Cardiac muscle cell (in vitro differentiated cells and primary cell): ENCODE results near the gene CDH2. TPM values are rescaled to one million over a fixed set of nuclear protein-coding genes. Genes with fewer than 3 reads are reported as not detected.

Source experiments
- DNase-seq, 2 donors: peaks; one replicate each; pipeline versions ENCODE4 v3.0.0 to v3.0.0-alpha.2; 2010 to 2017; ENCODE audit warnings: low read depth in 1 of 2, low spot score in 1 of 2
- H3K27ac ChIP-seq: fragments of 200-600 bp; sonication (generic); 2 replicates; pipeline ENCODE4 v1.5.1; 2016
- H3K27me3 ChIP-seq: fragments of 200-600 bp; sonication (generic); 2 replicates; pipeline ENCODE4 v1.6.0; 2016; ENCODE audit warnings: control low read depth
- H3K36me3 ChIP-seq: fragments of 200-600 bp; sonication (generic); 2 replicates; pipeline ENCODE4 v1.5.1; 2016; ENCODE audit warnings: control low read depth
- H3K4me1 ChIP-seq: fragments of 200-600 bp; sonication (generic); 2 replicates; pipeline ENCODE4 v1.8.1; 2017; ENCODE audit warnings: low read depth, mild to moderate bottlenecking, mixed run types
- H3K4me3 ChIP-seq: fragments of 200-600 bp; sonication (generic); 2 replicates; pipeline ENCODE4 v1.5.1; 2016; ENCODE audit warnings: mild to moderate bottlenecking
- H3K9me3 ChIP-seq: fragments of 200-600 bp; sonication (generic); 2 replicates; pipeline ENCODE4 v1.5.1; 2017; ENCODE audit warnings: low read depth, mild to moderate bottlenecking, control low read depth
- CTCF ChIP-seq: IDR thresholded peaks from 2 replicates; pipeline ENCODE4 v1.5.1; 2012; ENCODE audit warnings: low read depth, mild to moderate bottlenecking, low read length
- polyA plus RNA-seq: library from polyadenylated mRNA; unstranded; fragments of >200 nt; fragmentation: Nextera tagmentation; extraction: Ambion mirVana; gene quantifications from 2 replicates; pipeline ENCODE4 v1.2.1, GENCODE V29; 2016
- total RNA-seq: library from RNA; depleted of rRNA; stranded (reverse); fragments of >200 nt; gene quantifications from 2 replicates; pipeline ENCODE4 v1.2.3, GENCODE V29; 2016

Gene CDH2
- total and polyA plus RNA-seq, 2 experiments from 2014 or later = 267 to 324 TPM

- Histone ChIP-seq H3K9me3 (no peaks in the 10 kb centered on the region), H3K4me1 (peaks cover 43% of the 10 kb centered on the region), H3K27ac (peak overlapping the region; percentile 59), H3K36me3 (peaks cover 10% of the 10 kb centered on the region), H3K4me3 (no peak overlapping the region), H3K27me3 (no peaks in the 10 kb centered on the region)
- TF ChIP-seq CTCF = no peak
- DNase-seq = no peak
These were observed 40.9 kb downstream of the CDH2 start for GRCh38 chr18:28136071-28136470.

GRCh38 chr18:28134774-28135173 lies 42.2 kb downstream of the CDH2 start:
- H3K36me3 ChIP-seq = peaks cover 4% of the 10 kb centered on the region
- no peaks in the 10 kb centered on the region for H3K27me3 ChIP-seq
- peaks cover 49% of the 10 kb centered on the region for H3K4me1 ChIP-seq
- DNase-seq = no peak
- H3K27ac ChIP-seq = peak overlapping the region; percentile 59
- H3K4me3 ChIP-seq = no peak overlapping the region
- TF ChIP-seq CTCF = no peak
- no peaks in the 10 kb centered on the region for H3K9me3 ChIP-seq

GRCh38 chr18:28132084-28132483 lies 44.8 kb downstream of the CDH2 start:
- no peak for TF ChIP-seq CTCF
- H3K4me1 ChIP-seq = peaks cover 62% of the 10 kb centered on the region
- peak overlapping the region; percentile 81 for H3K27ac ChIP-seq
- no peaks in the 10 kb centered on the region for H3K9me3 ChIP-seq
- H3K4me3 ChIP-seq = no peak overlapping the region
- DNase-seq = peak in 1 of 2 donors; percentile 58
- H3K36me3 ChIP-seq = peaks cover 4% of the 10 kb centered on the region
- no peaks in the 10 kb centered on the region for H3K27me3 ChIP-seq

GRCh38 chr18:28128659-28128980 lies 48.3 kb downstream of the CDH2 start:
- no peak for TF ChIP-seq CTCF
- Histone ChIP-seq H3K9me3 (no peaks in the 10 kb centered on the region), H3K4me1 (peaks cover 60% of the 10 kb centered on the region), H3K27ac (peak overlapping the region; percentile 81), H3K36me3 (no peaks in the 10 kb centered on the region), H3K4me3 (no peak overlapping the region), H3K27me3 (no peaks in the 10 kb centered on the region)
- DNase-seq = no peak

GRCh38 chr18:28127763-28128658 lies 48.9 kb downstream of the CDH2 start:
- Histone ChIP-seq H3K36me3 (no peaks in the 10 kb centered on the region), H3K4me1 (peaks cover 61% of the 10 kb centered on the region), H3K4me3 (no peak overlapping the region), H3K27me3 (no peaks in the 10 kb centered on the region), H3K27ac (peak overlapping the region; percentile 2), H3K9me3 (no peaks in the 10 kb centered on the region)
- peak in 1 of 2 donors; percentile 46 for DNase-seq
- TF ChIP-seq CTCF = no peak
